COLO829 (cell line): Measurements from ENCODE around the gene PLD4.
A peak's percentile ranks its signal among the peaks of the same experiment; 100 is the strongest.

Experiments
- DNase-seq: peaks from one replicate; pipeline ENCODE4 v3.0.0; 2012; ENCODE audit warnings: low spot score

Gene PLD4

DNA sequence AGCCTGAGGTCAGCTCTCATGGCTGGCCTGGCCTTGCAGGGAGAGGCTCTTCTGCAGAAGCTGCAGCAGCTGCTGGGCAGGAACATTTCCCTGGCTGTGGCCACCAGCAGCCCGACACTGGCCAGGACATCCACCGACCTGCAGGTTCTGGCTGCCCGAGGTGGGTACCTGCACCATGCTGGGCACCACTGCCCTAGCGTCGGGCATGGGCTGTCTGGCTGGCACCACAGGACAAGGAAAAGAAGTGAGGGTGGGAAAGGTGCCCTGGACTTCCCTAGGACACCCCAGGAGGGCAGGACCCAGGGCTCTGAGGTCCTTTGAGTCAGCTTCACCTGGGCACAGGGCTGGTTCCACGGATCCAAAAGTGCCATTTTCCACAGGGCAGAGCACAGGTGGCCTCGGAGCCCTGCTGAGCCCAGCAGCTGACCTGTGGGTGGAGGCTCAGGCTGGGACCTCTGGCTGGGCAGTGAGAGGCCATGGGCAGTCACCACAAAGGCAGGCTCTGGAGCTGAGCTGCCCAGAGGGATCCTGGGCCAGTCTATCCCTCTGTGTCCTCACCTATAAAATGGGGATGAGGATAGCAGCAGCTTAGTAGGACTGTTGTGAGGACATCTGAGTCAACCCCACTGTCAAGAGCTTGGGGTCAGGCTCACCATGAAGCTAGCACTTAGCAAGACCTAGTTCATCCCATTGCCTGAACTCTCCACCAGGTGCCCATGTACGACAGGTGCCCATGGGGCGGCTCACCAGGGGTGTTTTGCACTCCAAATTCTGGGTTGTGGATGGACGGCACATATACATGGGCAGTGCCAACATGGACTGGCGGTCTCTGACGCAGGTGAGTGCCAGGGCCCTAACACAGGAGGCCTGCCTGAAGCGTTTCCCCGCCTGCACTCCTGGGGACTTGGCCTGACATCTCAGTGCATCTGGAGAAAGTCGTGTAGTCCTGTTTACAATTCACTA lies 4.9 kb downstream of the PLD4 start:
- no peak for DNase-seq

DNA sequence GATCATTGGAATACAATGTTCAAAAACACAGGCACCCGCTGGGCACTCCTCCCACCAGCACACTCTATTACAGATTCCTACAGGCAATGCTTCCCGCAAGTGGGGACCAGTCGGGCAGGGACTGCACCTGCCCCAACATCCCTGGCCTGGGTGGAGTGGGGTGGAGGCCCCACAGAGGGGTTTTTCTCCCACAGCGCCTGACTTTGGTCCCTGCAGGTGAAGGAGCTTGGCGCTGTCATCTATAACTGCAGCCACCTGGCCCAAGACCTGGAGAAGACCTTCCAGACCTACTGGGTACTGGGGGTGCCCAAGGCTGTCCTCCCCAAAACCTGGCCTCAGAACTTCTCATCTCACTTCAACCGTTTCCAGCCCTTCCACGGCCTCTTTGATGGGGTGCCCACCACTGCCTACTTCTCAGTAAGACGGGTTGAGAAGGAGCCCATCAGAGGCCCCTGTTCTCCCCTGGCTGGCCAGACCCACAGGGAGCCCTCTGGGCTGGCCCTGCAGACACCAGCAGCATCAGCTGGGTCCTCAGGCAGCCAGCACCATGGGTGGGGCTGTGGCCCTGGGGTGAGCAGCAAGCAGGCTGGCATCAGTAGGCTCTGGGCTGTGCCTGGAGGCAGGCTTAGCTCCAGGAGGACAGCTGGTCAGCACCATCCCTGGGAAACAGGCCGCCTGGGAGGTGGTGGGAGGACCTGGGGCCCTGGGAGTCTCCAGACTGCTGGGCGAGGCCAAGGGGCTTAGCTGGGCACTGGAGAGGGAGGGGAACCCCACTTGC lies 6.0 kb downstream of the PLD4 start:
- no peak for DNase-seq

DNA sequence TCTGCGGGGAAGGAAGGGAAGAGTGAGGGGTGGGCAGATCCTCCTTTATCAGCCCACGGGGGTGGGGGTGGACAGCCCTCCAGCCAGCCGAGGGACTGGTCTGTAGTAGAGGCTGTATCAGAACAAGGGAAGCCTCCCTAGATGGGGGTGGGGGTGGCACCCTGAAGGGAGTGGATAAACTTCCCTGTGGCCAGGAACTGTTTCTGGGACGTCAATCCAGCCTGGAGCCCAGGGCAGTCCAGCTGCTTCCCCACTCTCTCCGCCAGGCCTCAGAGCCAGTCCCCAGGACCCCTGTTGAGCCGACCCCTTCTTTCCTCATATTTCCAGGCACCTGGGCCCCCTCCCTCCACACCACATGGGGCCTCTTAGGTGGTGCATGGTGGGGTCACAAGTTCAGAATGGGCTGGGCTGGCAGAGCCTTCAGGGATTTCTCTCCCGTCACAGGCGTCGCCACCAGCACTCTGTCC lies 6.7 kb downstream of the PLD4 start:
- no peak for DNase-seq

DNA sequence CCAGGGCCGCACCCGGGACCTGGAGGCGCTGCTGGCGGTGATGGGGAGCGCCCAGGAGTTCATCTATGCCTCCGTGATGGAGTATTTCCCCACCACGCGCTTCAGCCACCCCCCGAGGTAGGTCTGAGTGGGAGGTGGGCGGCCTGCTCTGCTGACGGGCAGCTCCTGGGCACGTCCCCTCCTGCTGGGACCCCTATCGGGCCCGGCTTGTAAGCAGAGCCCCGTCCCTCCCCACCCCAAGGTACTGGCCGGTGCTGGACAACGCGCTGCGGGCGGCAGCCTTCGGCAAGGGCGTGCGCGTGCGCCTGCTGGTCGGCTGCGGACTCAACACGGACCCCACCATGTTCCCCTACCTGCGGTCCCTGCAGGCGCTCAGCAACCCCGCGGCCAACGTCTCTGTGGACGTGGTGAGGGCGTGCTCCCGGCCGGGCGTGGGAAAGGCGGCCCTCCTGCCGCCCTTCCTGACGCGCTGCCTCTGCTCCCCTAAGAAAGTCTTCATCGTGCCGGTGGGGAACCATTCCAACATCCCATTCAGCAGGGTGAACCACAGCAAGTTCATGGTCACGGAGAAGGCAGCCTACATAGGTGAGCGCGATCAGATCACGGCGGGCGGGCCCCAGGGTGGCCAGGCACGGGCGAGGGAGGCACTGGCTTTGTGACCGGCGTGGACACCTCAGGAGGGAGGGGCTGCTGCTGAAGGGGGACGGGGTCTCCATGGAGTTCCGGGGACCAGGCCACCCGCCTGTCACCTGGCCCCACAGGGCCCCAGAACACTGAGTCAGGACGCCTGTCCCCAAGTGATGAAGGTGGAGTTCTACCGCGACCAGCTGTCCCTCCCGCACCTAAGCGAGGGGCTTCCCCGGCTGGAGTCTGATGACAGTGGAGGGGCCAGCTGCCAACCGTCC lies 7.3 kb downstream of the PLD4 start:
- DNase-seq: no peak

DNA sequence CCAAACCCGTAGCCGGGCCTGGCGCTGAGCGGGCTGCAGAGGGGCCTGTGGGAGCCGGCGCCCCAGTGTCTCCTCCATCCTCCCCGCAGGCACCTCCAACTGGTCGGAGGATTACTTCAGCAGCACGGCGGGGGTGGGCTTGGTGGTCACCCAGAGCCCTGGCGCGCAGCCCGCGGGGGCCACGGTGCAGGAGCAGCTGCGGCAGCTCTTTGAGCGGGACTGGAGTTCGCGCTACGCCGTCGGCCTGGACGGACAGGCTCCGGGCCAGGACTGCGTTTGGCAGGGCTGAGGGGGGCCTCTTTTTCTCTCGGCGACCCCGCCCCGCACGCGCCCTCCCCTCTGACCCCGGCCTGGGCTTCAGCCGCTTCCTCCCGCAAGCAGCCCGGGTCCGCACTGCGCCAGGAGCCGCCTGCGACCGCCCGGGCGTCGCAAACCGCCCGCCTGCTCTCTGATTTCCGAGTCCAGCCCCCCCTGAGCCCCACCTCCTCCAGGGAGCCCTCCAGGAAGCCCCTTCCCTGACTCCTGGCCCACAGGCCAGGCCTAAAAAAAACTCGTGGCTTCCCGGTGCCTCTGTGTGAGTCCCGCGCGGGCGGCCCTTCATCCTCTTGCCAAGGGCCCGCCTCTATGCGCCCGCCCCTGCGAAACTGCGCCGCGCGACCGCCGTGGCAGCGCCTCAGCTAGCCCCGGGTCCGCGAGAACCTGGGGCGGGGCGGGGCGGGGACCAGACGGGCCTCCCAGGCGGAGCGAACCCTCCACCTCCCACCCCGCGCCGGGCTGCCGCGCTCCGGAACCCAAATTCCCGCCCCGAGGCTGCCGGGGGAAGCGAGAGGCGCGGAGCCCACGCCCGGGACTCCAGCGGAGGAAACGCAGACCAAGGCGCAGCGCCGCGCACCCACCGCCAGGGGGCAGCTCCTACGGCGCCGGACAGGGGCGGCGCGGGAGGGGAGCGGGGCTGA lies 8.3 kb downstream of the PLD4 start:
- DNase-seq: peak; percentile 82

DNA sequence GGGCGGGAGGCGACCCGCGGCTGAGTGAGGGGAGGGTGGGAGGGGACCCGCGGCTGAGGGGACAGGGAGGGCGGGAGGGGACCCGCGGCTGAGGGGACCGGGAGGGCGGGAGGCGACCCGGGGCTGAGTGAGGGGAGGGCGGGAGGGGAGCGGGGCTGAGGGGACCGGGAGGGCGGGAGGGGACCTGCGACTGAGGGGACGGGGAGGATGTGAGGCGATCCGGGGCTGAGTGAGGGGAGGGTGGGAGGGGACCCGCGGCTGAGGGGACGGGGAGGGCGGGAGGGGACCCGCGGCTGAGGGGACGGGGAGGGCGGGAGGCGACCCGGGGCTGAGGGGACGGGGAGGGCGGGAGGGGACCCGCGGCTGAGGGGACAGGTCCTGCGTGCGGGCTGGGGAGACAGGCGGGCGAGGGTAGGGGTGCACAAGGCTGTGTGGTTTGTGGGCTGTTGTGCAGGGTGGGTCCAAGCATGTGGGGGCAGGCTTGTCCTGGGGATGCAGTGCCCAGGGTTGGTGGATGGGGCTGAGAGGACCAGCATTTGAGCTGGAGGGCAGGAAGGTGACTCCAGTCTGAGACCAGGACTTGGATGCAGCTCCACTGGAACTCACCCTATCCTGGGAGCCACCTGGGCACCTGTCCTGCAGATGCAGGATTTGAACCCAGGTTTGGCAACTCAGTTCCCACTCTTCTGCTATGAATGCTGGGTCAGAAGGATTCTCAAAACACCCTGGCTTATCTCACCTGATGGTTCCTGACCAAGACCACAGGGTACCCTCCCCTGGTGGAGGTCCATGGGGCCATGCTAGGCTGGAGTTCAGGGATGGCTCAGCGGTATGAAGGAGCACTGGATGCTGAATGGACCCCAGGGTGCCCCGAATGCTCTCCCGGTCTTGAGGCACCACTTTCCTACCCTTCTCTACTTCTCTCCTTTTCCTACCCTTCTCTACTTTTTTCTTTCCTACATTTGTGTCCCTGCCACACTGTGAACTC lies 9.4 kb downstream of the PLD4 start:
- no peak for DNase-seq

DNA sequence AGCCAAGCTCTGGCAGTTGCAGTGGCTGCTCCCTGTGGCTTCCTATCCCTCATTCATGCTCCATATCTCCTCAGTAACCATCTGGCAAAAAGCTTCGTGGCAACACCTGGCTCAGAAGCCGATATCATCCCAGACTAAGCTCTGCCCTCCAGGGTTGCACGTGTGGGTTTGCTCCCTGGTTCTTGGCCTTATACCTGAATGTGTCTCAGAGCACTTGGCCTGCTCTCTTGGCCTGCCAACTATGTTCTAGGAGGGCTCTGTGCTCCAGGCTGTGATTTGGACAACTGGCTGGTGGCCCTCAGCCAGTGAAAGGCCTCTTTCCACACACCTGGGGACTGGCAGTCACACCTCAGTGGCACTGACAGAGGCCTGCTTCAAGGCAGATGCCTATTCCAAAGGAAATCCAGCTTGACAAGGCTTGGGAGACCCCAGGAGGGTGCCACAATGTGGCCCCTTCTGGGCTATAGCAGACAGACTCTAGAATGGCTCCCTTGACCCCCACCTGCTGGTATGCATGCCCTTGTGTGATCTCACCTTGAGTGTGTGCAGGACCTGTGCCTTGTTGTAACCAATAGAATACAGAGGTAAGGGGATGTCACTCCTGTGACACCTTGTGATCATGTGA lies 10.5 kb downstream of the PLD4 start:
- DNase-seq: no peak

DNA sequence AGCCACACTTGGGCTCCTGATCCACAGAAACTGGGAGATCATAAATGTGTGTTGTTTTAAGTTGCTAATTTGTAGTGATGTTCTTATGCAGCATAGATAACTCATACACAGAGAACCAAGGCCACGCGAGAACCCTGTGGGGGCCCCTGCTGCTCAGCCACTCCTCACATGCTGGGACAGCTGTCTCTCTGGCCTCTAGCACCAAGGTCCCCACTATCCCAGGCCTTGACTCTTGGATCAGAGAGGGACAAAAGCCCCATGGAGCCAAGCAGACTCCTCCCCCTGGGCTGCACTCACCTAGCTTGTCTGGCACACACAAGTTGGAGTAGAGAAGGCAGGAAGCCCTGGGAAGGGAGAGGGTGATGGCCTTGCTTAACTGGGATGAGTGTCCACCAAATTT lies 11.3 kb downstream of the PLD4 start:
- no peak for DNase-seq

DNA sequence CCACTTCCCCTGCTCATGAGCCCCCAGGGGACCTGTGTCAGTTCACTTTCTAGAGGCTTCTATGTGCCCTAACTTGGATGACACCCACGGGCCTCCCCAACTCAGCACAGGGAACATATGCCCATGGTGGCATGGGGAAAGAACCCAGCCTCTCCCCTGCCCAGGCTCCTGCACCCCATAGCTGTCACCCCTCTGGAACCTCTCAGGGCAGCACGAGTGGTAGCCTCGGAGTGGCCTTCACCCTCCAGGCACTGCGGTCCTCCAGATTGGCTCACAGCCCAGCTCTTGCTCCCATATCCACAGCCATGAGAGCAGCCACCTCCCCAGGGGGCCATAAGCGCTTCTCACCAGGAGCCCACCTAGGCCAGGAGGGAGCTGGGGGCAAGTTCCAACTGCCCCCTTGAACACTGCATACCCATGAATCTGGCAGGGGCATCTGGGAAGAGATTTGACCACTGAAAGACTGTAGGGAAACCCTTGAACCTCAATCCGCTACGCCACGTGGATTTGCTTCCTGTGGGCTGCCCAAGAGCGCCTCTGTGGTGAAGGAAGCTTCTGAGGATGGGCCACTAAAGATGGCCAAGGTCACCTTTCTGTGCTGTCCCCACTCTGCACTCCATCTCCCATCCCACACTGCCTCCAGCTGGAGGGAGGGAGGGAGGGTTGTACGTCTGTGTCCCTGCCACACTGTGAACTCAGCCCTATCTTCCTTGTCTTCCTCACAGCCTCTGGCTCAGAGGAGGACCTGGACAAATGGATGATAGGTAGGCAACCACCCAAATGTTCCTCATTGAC lies 11.9 kb downstream of the PLD4 start:
- DNase-seq: no peak

DNA sequence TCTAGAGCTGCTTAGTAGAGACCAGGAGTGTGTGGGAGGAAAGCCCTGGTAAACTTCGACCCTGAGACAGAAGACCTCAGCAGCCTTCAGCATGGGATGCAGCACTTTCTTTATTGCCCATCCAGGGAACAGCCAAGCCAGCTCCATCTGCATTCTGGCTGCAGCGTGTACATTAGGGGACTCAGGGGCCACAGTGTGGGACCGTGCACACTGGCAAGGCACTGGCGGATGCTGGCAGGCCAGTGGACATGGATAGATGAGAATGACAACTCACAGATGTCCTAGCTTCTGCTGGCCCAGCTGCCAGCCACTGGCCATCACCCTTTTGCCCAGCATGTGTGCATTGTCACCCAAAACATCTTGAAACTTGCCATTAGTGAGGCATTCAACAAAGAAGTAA lies 12.5 kb downstream of the PLD4 start:
- no peak for DNase-seq

DNA sequence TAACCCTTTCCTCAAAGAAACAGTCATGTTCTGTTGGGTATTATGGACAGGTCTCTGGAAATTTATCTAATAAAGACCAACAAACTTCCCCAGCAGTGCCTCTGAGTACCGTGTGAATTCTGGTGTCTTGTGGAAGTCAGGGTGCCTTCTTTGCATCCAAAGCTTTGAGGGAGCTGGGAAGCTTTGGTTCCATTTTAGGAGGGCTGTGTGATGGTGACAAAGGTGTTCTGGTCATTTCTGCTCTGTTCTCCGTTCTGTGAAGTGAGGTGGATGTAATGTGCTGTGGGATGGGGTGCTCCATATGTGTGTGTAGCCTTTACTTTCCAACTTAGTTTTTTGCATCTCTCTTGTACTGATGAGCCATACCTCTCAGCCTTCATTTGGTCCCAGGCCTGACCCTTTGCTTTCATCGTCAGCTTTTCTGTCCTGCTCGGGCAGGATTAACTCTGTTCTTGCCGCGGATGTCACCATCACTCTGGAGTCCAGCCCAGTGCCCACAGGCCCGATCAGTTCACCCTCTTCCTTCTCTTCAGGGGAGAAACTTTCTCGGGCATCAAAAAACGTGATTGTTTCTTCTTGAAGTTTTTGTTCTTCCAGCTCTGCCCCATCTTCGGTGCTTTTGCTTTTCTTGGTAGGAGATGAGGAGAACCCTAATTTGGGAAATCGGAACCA lies 13.2 kb downstream of the PLD4 start:
- no peak for DNase-seq

DNA sequence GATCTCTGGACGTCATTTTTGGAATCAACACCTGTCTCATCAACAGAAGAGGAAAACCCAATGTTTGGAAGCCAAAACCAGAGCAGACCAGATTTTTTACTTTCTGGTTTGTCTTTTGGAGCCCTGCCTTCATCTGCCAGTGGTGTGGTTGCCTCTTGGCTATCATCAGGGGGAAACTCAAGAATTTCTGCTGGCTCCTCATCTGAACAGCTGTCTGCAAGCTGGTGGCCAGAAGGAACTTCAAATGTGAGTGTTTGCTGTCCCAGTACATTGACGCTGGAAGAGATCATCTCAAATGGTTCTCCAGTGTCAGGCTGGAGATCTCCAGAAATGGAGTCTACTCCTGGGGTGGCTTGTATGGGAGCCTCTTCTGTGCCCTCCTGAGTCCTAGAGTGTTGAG lies 13.8 kb downstream of the PLD4 start:
- no peak for DNase-seq

DNA sequence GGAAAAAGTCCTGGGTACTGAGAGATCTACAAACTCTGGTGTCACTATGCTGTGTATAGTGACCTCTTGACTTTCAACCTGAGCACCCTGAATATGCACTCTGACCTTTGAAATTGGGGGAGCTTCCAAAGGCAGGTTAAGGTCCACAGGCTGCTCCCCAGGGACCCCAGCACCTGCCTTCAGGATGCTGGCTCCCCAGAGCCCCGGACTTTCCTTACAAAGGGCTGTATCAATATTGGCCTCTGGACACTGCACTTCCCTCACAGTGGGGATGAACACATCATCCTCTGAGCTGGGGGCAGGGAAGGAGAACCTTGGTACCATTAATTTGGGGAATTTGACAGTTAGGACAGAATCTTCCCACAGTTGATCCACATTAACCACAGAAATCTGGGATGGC lies 14.3 kb downstream of the PLD4 start:
- DNase-seq: no peak

DNA sequence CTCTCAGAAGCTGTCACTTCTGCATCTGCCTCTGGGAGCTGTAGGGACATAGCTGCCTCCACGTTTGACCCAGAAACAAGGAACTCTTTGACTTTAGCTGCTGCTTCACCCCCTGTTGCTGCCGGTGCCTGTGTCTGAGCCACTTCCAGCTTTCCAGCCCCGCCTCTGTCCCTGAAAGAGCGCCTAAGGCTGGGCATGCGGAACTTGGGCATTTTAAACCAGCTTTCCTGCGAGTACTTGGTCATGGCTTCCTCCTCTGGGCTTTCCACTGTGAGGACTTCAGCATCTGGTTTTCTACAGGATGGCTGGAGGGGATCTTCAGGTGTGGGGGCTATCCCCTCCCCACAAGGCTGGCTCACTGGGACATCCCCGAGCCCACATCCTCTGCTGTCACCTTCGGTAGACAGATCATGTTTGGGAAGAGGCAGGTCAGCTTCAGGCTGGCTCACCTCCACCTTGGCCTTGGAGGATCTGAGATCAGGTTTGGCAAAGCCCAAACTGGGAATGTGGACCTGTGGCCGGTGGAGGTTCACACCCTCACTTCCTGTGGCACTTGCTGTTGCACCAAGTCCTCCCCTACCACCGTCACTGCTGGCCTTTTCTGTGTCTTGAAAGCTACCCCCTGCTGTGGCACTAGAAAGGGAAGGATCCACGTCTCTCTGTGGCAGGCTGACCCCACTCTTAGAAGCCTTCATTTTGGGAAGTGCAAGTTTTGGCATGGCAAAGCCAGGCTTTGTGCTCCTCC lies 15.2 kb downstream of the PLD4 start:
- no peak for DNase-seq

DNA sequence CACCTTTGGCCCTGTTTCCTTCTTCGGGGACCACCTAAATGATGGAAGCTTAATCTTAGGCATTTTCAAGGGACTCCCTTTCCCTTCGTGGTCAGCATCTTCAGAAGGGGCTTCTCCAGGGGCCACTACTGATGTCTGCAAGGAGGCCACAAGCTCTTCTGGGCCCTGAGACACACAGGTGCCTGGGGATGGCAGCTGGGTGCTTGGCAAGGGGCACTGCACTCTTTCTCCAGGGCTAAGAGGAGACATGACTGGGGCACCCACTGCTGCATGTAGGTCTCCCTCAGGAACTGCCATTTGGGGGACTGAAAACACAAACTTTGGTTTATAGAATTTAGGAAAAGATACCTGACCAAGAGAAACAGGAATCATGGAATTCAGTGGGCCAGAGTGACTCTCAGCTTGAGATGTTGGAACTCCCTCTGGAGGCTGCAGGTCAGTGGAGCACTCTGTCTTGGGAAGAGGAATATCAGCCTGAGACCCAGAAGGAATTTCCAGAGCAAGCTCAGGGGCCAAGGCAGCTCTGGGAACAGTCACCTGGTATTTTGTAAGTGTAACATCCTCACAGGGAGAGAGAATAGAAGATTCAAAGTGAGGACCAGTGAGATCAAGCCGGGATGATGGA lies 16.0 kb downstream of the PLD4 start:
- DNase-seq: no peak

DNA sequence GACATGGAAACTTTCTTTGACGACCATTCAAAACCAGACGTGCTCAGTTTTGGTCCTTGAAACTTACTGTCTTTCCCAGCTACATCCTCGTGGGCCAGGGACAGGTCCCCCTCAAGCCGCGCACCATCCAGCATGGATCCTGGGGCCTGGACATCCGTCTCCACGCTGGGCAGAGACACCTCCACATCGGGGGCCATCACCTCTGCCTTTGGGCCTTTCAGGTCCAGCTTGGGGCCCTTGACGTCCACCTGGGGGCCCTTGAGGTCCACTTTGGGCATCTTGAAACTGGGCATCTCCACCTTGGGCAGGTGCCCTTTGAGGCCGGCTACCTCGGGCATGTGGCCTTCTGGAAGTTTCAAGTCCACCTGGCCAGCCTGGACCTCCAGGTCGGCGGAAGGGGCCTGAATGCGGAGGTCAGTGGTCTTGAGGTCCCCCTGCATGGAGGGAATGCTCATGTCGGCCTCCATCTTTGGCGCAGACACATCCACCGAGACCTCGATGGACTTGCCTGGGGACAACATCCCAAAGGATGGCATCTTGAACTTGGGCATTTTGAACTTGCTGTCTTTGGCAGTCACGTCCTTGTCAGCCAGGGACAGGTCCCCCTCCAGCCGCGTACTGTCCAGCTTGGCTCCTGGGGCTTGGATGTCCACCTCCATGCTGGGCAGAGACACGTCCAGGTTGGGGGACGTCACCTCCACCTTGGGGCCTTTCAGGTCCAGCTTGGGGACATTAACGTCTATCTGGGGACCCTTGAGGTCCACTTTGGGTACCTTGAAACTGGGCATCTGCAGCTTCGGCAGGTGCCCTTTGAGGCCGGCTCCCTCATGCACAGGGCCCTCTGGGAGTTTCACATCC lies 17.1 kb downstream of the PLD4 start:
- no peak for DNase-seq
